GM19193 (cell line): Measurements from ENCODE around the gene TMPRSS9.

Source experiments
- POLR2A ChIP-seq: IDR thresholded peaks from 4 replicates; pipeline ENCODE4 v1.6.1; 2011; ENCODE audit not compliant: insufficient read depth, insufficient read length; ENCODE audit errors: extremely low read depth

TMPRSS9 gene

DNA sequence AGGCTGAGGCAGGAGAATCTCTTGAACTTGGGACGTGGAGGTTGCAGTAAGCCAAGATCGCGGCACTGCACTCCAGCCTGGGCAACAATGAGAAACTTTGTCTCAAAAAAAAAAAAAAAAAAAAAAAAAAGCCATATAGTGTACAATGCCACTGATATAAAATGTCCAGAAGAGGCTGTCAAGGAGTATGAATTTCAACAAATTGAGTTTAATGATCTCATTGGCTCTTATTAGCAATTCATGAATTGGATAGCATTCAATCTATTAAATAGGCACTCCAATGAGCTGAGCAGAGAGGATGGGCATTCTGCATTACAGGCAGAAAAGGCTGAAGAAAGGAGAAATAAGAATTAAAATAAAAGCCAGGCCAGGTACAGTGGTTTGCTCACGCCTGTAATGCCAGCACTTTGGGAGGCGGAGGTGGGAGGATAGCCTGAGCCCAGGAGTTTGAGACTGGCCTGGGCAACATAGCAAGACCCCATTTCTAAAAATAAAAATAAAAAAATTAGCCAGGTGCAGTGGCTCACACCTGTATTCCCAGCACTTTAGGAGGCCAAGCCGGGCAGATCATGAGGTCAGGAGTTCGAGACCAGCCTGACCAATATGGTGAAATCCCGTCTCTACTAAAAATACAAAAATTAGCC, 97.5 kb downstream of the TMPRSS9 start:
- TF ChIP-seq POLR2A: no peak

DNA sequence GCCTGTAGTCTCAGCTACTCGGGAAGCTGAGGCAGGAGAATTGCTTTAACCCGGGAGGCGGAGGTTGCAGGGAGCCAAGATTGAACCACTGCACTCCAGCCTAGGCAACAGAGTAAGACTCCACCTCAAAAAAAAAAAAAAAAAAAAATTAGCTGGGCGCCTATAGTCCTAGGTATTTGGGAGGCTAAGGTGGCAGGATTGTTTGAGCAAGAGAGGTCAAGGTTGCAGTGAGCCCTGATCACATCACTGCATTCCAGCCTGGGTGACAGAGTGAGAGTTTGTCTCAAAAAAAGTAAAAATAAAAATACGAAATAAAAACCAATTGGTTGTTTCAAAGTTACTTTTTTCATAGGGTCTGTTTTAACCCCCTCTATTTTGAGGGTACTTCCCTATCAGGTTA, 98.0 kb downstream of the TMPRSS9 start:
- TF ChIP-seq POLR2A: no peak

DNA sequence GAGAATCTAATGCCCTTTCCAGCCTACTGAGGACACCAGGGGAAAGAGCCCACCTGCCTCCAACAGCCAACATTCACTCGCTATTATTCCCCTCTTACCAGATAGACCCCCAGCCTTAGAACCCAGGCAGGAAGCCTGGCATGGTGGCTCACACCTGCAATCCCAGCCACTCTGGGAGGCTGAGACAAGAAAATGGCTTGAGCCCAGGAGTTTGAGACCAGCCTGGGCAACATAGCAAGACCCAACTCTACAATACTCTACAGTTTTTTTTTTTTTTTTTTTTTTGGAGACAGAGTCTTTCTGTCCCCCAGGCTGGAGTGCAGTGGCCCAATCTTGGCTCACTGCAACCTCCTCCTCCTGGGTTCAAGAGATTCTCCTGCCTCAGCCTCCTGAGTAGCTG, 100.2 kb downstream of the TMPRSS9 start:
- no peak for TF ChIP-seq POLR2A

DNA sequence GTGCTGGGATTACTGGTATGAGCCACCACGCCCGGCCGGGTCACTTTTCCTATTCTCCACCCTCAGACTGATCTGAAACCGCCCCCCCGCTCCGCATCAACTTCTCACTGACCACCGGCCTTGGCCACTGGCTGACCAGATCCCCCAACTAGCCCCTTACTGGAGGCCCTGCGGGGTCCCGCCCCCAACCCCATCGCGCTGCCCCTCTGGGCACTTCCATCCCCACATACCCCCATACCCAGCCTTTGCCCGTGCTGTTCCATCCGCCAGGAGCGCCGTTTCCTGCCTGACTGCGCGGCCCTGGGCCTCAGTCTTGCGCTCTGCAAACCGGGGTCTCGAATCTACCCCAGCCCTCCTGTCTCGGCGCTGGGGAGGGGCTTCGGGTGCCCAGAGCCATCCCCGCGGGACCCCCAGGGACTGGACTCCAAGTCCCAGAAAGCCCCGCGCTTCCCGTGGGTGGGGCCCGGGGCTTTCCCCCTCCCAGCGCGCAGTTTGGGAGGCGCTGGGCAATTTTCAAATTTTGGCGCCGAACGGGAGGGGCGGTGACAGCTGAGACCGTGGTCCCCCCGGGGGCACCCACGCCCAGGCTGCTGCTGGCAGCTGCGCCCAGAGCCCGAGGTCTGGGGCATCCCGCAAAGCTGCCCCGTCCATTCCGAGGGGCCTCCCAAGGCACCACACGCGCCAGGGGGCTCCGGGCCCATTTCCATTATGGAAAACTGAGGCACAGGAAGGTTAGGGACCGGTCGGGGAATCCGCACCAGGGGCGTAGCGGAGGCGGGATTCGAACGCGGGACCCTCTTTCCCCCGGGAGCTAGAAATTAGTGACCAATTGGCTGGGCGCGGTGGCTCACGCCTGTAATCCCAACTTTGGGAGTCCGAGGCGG, 101.9 kb downstream of the TMPRSS9 start:
- TF ChIP-seq POLR2A: no peak

DNA sequence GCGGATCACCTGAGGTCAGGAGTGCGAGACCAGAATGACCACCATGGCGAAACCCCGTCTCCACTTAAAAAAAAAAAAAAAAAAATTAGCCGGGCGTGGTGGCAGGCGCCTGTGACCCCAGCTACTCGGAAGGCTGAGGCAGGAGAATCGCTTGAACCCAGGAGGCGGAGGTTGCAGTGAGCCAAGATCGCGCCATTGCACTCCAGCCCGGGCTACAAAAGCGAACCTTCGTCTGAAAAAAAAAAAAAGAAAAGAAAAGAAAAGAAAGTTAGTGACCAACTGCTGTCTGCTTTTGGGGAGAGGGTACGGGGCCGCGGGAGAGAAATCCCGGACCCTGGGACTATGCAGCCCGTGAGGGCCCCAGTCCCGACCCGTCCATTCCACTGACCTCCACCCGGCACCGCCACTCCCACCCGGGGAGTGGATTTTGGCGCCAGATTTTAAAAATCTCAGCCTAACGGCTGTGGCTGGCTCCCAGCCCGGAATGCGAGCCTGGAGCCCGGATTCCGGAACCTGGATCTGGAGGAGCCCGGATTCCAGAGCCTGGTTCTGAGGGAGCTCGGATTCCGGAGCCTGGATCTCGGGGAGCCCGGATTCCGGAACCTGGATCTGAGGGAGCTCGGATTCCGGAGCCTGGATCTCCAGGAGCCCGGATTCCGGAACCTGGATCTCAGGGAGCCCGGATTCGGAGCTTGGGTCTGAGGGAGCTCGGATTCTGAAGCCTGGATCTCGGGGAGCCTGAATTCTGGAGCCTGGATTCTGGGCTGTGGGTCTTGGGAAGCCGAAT, 102.8 kb downstream of the TMPRSS9 start:
- TF ChIP-seq POLR2A: no peak

DNA sequence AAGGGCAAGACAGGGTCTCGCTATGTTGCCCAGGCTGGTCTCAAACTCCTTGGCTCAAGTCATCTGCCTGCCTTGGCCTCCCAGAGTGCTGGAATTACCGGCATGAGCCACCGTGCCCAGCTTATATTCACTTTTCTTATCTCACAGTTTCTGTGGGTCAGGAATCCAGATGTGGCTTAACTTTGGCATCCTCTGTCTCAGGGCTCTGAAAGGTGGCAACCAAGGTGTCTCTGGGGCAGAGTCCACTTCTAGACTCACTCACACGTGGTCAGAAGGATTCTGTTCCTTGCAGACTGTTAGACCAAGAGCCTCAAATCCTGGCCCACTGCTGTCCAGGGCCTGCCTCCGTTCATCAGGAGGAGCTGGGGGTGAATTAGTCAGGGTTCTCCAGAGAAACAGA, 104.3 kb downstream of the TMPRSS9 start:
- no peak for TF ChIP-seq POLR2A

DNA sequence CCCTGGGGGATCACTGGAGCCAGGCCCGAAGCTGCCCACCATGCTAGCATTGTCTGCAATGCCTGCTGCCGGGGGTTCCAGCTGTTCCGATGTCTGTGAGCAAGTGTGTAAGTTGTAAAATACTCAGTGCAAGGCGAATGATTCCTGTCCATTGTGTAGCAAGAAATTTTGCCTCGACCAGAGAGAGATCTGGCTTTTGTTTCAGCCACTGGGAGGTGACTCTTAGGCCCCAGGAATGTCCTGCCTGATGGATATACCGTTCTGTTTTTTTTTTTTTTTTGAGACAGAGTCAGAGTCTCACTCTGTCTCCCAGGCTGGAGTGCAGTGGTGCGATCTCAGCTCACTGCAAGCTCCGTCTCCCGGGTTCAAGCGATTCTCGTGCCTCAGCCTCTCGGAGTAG, 108.5 kb downstream of the TMPRSS9 start:
- TF ChIP-seq POLR2A: no peak

DNA sequence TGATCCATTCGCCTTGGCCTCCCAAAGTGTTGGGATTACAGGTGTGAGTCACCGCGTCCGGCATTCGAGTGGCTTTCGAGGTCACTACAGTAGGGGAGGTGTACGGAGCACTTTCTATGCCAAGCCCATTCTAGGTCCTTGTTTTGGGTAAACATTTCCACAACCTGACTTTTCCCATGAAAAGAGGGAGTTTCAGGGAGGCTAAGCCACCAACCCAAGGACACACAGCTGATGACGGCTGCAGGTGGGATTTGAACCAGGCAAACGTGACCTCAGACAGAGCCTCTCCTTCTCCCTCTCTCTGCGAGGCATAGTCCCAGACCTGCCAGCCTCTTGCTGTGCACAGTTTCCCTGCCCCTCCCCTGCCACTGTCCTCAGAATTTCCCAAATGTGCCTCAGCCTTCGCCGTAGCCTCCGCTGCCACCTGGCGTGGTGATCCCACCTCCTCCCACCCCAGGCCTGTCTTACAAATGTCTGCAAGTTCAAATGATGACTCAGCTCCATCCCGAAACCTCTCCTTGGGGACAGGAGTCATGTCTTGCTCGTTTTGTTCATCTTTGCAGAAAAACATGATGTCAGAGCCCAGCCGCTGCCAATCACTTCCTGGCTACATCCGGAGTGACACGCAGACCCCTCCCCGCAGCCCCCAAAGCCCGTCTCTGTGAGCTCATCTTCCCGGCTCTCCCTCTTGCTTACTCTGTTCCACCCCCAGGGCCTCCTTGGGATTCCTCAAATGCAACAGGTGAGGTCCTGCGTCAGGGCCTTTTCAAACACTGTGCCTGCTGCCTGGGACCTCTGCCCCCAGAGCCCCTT, 109.2 kb downstream of the TMPRSS9 start:
- TF ChIP-seq POLR2A: no peak

DNA sequence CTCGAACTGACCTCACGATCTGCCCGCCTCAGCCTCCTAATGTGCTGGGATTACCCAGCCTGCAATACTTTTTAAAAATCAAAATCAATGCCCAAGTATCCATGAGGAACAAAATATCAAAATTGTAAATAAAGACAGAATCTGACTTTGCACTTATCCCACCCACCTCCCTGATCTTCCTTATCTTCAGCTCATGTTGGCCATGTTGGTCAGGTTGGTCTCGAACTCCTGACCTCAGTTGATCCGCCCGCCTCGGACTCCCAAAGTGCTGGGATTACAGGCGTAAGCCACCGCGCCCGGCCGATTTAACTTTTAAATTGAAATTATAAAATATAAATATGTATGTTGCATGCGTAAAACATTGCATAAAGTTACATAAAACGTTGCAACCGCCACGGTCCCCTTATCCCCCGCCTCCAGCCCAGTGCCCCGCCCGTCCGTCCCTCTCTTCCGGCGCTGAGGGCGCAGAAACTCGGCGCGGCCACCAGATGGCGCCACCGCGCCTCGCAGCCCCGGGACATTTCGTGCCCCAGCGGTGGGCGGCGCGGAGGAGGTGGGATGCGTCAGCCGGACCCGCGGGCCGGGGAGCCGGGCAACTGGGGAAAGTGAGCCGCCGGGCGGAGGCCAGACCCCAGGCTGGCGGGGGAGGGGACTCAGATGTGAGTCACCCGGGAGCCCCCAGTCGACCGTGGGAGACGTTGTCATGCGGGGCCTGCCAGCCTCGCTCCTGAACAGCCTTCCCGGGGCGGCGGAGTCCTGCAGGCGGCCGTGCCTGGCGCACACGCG, 114.4 kb downstream of the TMPRSS9 start:
- peak; percentile 16 for TF ChIP-seq POLR2A

DNA sequence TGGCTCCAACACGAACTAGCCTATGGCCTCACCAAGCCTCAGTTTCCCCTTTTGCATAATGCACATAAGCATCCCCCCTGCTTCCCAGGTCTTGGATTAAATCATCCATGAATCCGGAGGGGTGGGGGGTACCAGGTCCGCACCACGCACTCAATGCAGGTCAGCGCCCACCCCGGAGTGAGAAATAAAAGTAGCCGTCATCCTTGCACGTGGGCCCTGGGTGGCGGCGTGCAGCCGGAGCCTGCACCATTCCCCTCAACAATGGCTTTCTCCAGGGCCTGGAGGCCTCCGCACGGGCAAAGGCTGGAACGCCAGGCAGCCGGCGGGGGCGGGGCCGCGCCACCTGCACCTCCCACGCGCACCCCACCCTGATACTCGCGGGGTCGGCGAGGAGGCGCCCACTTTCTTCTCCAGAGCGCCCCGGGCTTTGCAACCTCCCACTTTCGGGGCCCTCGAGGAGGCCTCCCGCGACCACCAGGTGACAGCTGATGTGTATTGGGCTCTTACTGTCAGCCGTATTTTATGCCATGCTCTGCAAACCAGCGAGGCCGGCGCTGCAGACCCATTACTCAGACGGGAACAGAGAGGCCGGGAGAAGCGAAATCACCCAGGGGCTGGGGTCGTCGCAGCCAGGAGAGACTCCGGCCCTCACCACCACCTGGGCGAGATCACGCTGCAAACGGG, 115.1 kb downstream of the TMPRSS9 start:
- TF ChIP-seq POLR2A: no peak
